ENCODE data around the gene THTPA. TPM values are rescaled to one million over a fixed set of nuclear protein-coding genes. Genes with fewer than 3 reads are reported as not detected.
"Not testable (repeated sequence)": the region's sequence is repeated elsewhere in the genome, so short reads cannot be mapped to it uniquely, and the experiment has no call there.

Gene THTPA
- total RNA-seq, 4 donors from 2014 or later, result 12.5 to 19.6 (median 16.7) TPM

DNA sequence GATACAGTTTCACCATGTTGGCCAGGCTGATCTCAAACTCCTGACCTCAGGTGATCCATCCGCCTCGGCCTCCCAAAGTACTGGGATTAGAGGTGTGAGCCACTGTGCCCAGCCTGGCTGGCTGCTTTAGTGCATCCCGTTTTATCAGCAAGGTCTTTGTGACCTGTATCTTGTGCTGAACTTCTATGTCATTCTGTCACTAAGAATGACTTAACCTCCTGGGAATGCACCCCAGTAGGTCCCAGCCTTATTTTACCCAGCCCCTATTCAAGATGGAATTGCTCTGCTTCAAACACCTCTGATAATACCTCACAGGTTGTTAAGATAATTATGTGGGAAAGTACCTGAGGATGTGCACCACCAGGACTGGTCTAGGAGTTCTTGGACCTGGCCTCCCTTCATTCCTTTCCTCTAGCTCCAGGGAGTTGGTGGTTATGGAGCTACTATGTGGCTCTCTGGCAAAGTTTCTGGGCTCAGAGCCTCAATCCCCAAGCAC lies 48.7 kb downstream of the THTPA start:
- ATAC-seq (ENCODE audit: low FRiP score) (no peak), DNase-seq (ENCODE audit: low spot score) (no peak)
- no peak for TF ChIP-seq CTCF (IDR thresholded peaks at IDR 0.05)

- no peak for DNase-seq (ENCODE audit: low spot score)
- no peak for TF ChIP-seq CTCF (IDR thresholded peaks at IDR 0.05)
- no peak for ATAC-seq (ENCODE audit: low FRiP score)
Observed at GRCh38 chr14:23605931-23606585, 50.0 kb downstream of the THTPA start.

GRCh38 chr14:23608454-23608853 lies 52.4 kb downstream of the THTPA start:
- DNase-seq (ENCODE audit: low spot score) (no peak), ATAC-seq (ENCODE audit: low FRiP score) (no peak)
- TF ChIP-seq CTCF (IDR thresholded peaks at IDR 0.05), result no peak

DNA sequence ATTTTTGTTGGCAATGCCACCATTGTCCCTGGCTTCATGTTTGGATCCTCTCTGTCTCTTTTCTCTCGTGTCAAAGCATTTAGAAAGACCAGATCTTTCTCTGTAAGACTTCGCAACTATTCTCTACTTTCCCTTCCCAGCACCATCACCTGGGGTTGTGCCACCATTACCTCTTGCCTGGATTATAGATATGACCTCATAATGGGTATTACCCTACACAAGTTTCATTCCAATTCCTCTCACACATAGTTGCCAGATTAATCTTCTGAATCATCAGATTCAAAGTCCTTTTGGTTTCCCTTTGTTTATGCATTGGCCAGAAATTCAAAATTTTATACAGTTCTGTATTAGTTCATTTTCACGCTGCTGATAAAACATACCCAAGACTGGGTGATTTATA lies 52.9 kb downstream of the THTPA start:
- no peak for TF ChIP-seq CTCF (IDR thresholded peaks at IDR 0.05)
- DNase-seq (ENCODE audit: low spot score) (no peak), ATAC-seq (ENCODE audit: low FRiP score) (no peak)

DNA sequence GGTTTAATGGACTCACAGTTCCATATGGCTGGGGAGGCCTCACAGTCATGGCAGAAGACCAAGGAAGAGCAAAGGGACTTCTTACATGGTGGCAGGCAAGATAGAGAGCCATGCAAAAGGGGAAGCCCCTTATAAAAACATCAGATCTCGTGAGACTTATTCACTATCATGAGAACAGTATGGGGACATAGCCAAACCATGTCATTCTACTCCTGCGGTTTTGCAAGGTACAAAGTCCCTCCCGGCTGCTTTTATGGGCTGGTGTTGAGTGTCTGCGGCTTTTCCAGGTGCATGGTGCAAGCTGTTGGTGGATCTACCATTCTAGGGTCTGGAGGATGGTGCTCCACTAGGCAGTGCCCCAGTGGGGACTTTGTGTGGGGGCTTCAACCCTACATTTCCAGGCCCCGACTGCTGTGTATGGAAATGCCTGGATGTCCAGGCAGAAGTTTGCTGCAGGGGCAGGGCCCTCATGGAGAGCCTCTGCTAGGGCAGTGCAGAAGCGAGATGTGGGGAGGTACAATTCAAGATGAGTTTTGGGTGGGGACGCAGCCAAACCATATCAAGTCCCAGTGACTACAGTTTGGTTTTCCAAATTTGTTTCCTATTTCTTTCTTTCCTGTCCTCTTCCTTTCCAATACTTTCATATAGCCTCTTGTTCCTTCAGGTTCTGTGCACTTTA lies 53.5 kb downstream of the THTPA start:
- not testable (repeated sequence) for DNase-seq (ENCODE audit: low spot score); ATAC-seq (ENCODE audit: low FRiP score)

Other genes starting within 250 kb of the THTPA start
- 10 to 100 TPM; 37.2 to 62.7 (median 51.8) TPM for gene BCL2L2, start 249.4 kb upstream of the THTPA start, total RNA-seq
- 10 to 100 TPM; 58.2 to 78.4 (median 59.2) TPM for gene PABPN1, start 234.8 kb upstream of the THTPA start, total RNA-seq
- gene SLC22A17, start 203.4 kb upstream of the THTPA start, total RNA-seq, result 10 to 100 TPM in 1 of 4 donors, 1 to 10 TPM in 3; 7.7 to 13.0 (median 8.4) TPM
- 10 to 100 TPM in 1 of 4 donors, 1 to 10 TPM in 3; 3.0 to 15.8 (median 7.1) TPM for gene EFS, start 191.1 kb upstream of the THTPA start, total RNA-seq
- not detected for gene IL25, start 183.5 kb upstream of the THTPA start, total RNA-seq
- not detected for gene CMTM5, start 179.2 kb upstream of the THTPA start, total RNA-seq
- not detected for gene MYH6, start 148.0 kb upstream of the THTPA start, total RNA-seq
- gene MYH7, start 120.6 kb upstream of the THTPA start, total RNA-seq, result not detected
- gene NGDN, start 86.6 kb upstream of the THTPA start, total RNA-seq, result 10 to 100 TPM; 25.4 to 62.3 (median 33.5) TPM
- gene ZFHX2, start 4.5 kb upstream of the THTPA start, total RNA-seq, result 1 to 10 TPM in 1 of 4 donors, under 1 TPM in 3; 0.63 to 1.8 (median 0.73) TPM
- gene AP1G2, start 11.5 kb downstream of the THTPA start, total RNA-seq, result 10 to 100 TPM; 49.5 to 72.9 (median 58.0) TPM
- gene JPH4, start 22.5 kb downstream of the THTPA start, total RNA-seq, result 1 to 10 TPM in 2 of 4 donors, under 1 TPM in 2; 0.56 to 1.2 (median 0.90) TPM
- under 1 TPM in 1 of 4 donors, not detected in 3; 0.24 TPM for gene DHRS2, start 80.1 kb downstream of the THTPA start, total RNA-seq